OCI-LY3 (cell line): ENCODE measurements around the gene CCDC185.

ENCODE experiments used
- H2AFZ ChIP-seq: fragments of 200-600, 300-600 bp; shearing (Covaris generic); 2 replicates; pipeline ENCODE4 v1.6.0; 2014; ENCODE audit warnings: antibody characterized with exemption, low read depth, low read length
- H3K27ac ChIP-seq: fragments of 200-600, 300-600 bp; sonication (generic); 2 replicates; pipeline ENCODE4 v1.5.1; 2014; ENCODE audit warnings: mild to moderate bottlenecking, low read length, moderate library complexity, mixed read lengths
- H3K27me3 ChIP-seq: fragments of 200-600, 300-600 bp; sonication (generic); 2 replicates; pipeline ENCODE4 v1.6.1; 2014; ENCODE audit warnings: low read depth, low read length, mixed read lengths
- H3K36me3 ChIP-seq: fragments of 200-600, 300-600 bp; sonication (generic); replicated peaks from 2 replicates; pipeline ENCODE3; 2014; ENCODE audit warnings: low read depth, low read length, mixed read lengths
- H3K4me1 ChIP-seq: fragments of 300-600, 200-600 bp; sonication (generic); 2 replicates; pipeline ENCODE4 v1.6.1; 2014; ENCODE audit warnings: low read length, mixed read lengths
- H3K4me2 ChIP-seq: fragments of 200-600, 300-600 bp; sonication (generic); 2 replicates; pipeline ENCODE4 v1.6.1; 2014; ENCODE audit warnings: low read length, mixed read lengths
- H3K4me3 ChIP-seq: fragments of 300-600, 200-600 bp; sonication (generic); 2 replicates; pipeline ENCODE4 v1.5.1; 2014; ENCODE audit warnings: antibody characterized with exemption, mild to moderate bottlenecking, low read length, moderate library complexity
- H3K79me2 ChIP-seq: fragments of 300-600, 200-600 bp; shearing (Covaris generic); 2 replicates; pipeline ENCODE4 v1.6.1; 2014; ENCODE audit warnings: mild to moderate bottlenecking, low read length, mixed read lengths
- H3K9ac ChIP-seq: fragments of 300-600, 200-600 bp; shearing (Covaris generic); 2 replicates; pipeline ENCODE4 v1.6.0; 2014; ENCODE audit warnings: mild to moderate bottlenecking, low read length, moderate library complexity
- H3K9me3 ChIP-seq: fragments of 200-600, 300-600 bp; shearing (Covaris generic); 2 replicates; pipeline ENCODE4 v1.6.1; 2014; ENCODE audit warnings: low read length, mixed read lengths; ENCODE audit not compliant: insufficient read depth
- H4K20me1 ChIP-seq: fragments of 200-600, 300-600 bp; sonication (generic); 2 replicates; pipeline ENCODE4 v1.6.1; 2016; ENCODE audit warnings: low read length, mixed read lengths; ENCODE audit not compliant: insufficient read depth
- EZH2phosphoT487 ChIP-seq: fragments of 200-600 bp; shearing (Covaris generic); IDR thresholded peaks from 2 replicates; pipeline ENCODE4 v1.6.1; 2018; ENCODE audit warnings: antibody characterized with exemption, mixed run types, low read depth
- TF ChIP-seq, protein P1 (sequence below): fragments of 200-600, 300-600 bp; sonication (generic); IDR thresholded peaks from 2 replicates; pipeline ENCODE4 v1.5.1; 2014; ENCODE audit warnings: antibody characterized with exemption, low read length, low read depth

Gene CCDC185

DNA sequence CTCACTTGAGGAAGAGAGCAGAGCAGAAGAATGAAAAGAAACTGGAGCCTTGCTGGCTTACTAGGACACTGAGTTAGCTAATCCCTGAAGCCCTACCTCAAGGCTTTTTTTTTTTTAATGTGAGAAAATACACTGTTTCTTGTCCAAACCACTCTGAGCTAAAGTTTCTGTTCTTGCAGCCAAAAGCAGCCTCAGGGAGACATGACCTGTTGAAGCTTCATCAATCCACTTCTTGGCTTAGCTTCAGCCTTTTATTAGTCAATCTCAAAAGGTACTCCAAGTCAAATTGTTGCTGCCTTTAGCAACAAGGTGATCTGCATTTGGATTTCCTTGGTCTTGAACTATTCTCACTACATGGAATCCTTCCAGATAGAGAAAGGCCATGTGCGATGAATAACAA is 33.7 kb downstream of the CCDC185 start:
- Histone ChIP-seq H3K27me3 (peaks cover 50% of the 10 kb centered on the region), H3K4me1 (no peaks in the 10 kb centered on the region), H4K20me1 (no peaks in the 10 kb centered on the region), H3K36me3 (no peaks in the 10 kb centered on the region), H3K4me3 (no peak overlapping the region), H3K79me2 (no peaks in the 10 kb centered on the region), H3K9ac (no peak overlapping the region), H3K27ac (no peak overlapping the region), H3K4me2 (no peak overlapping the region), H3K9me3 (no peaks in the 10 kb centered on the region), H2AFZ (no peak overlapping the region)
- TF ChIP-seq, protein P1, sequence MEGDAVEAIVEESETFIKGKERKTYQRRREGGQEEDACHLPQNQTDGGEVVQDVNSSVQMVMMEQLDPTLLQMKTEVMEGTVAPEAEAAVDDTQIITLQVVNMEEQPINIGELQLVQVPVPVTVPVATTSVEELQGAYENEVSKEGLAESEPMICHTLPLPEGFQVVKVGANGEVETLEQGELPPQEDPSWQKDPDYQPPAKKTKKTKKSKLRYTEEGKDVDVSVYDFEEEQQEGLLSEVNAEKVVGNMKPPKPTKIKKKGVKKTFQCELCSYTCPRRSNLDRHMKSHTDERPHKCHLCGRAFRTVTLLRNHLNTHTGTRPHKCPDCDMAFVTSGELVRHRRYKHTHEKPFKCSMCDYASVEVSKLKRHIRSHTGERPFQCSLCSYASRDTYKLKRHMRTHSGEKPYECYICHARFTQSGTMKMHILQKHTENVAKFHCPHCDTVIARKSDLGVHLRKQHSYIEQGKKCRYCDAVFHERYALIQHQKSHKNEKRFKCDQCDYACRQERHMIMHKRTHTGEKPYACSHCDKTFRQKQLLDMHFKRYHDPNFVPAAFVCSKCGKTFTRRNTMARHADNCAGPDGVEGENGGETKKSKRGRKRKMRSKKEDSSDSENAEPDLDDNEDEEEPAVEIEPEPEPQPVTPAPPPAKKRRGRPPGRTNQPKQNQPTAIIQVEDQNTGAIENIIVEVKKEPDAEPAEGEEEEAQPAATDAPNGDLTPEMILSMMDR, result no peak
- no peak for TF ChIP-seq EZH2phosphoT487

- no peaks in the 10 kb centered on the region for H3K36me3 ChIP-seq
- H3K27ac ChIP-seq, result no peak overlapping the region
- H3K79me2 ChIP-seq, result no peaks in the 10 kb centered on the region
- no peak overlapping the region for H2AFZ ChIP-seq
- TF ChIP-seq, protein P1, result no peak
- no peak for TF ChIP-seq EZH2phosphoT487
- H3K4me1 ChIP-seq, result no peaks in the 10 kb centered on the region
- H4K20me1 ChIP-seq, result no peaks in the 10 kb centered on the region
- no peak overlapping the region for H3K4me2 ChIP-seq
- no peak overlapping the region for H3K4me3 ChIP-seq
- H3K9me3 ChIP-seq, result no peaks in the 10 kb centered on the region
- H3K9ac ChIP-seq, result no peak overlapping the region
- peaks cover 37% of the 10 kb centered on the region for H3K27me3 ChIP-seq
Measured at GRCh38 chr1:223429313-223429731, 36.1 kb downstream of the CCDC185 start.

DNA sequence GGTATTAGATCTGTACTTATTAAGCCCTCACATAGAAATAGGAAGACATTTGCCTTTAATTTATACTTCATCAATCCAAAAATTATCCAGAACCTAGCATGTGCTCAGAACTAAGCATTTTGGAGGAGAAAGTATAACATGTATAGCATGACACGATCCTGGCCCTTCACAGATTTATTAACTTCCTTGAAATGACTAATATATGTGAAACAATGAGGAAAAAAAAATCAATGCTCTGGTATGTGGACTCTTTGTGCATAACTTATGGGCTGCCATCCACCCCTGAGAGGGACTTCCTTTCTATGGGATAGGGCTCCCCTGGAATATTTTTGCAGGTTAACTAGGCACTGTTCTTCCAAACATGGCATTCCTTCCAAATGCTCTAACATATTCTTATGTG is 36.6 kb downstream of the CCDC185 start:
- Histone ChIP-seq H3K4me3 (no peak overlapping the region), H3K27ac (no peak overlapping the region), H3K9me3 (no peaks in the 10 kb centered on the region), H3K4me1 (no peaks in the 10 kb centered on the region), H3K79me2 (no peaks in the 10 kb centered on the region), H3K36me3 (no peaks in the 10 kb centered on the region), H2AFZ (no peak overlapping the region), H3K4me2 (no peak overlapping the region), H3K9ac (no peak overlapping the region), H4K20me1 (no peaks in the 10 kb centered on the region), H3K27me3 (peaks cover 32% of the 10 kb centered on the region)
- no peak for TF ChIP-seq EZH2phosphoT487
- TF ChIP-seq, protein P1, result no peak

- H3K4me1 ChIP-seq, result no peaks in the 10 kb centered on the region
- H2AFZ ChIP-seq, result no peak overlapping the region
- H3K36me3 ChIP-seq, result no peaks in the 10 kb centered on the region
- H3K4me3 ChIP-seq, result no peak overlapping the region
- H3K9me3 ChIP-seq, result no peaks in the 10 kb centered on the region
- no peaks in the 10 kb centered on the region for H4K20me1 ChIP-seq
- H3K4me2 ChIP-seq, result no peak overlapping the region
- H3K9ac ChIP-seq, result no peak overlapping the region
- no peak for TF ChIP-seq EZH2phosphoT487
- TF ChIP-seq, protein P1, result no peak
- peaks cover 27% of the 10 kb centered on the region for H3K27me3 ChIP-seq
- H3K27ac ChIP-seq, result no peak overlapping the region
- H3K79me2 ChIP-seq, result no peaks in the 10 kb centered on the region
Measured at GRCh38 chr1:223430236-223430635, 37.0 kb downstream of the CCDC185 start.
